Neutrophil (primary cell): ENCODE data around the gene ETFB.

Experiments
- H3K27ac ChIP-seq: fragments of 200-600 bp; sonication (generic); 2 replicates; pipeline ENCODE4 v1.5.1; 2016; ENCODE audit warnings: mild to moderate bottlenecking, moderate library complexity
- H3K27me3 ChIP-seq: fragments of 200-600 bp; sonication (generic); 2 replicates; pipeline ENCODE4 v1.6.0; 2016; ENCODE audit warnings: mild to moderate bottlenecking
- H3K36me3 ChIP-seq: fragments of 200-600 bp; sonication (generic); 2 replicates; pipeline ENCODE4 v1.5.1; 2017
- H3K4me1 ChIP-seq, 2 experiments: fragments of 200-600 bp in 1 of 2; sonication (generic) in 1 of 2; 1 replicate in 1 of 2; 2 replicates in 1 of 2; pipeline versions ENCODE4 v1.5.1 to v1.6.1; 2013 to 2016; ENCODE audit warnings: low read depth in 1 of 2, low read length in 1 of 2, mild to moderate bottlenecking in 1 of 2, moderate library complexity in 1 of 2; ENCODE audit not compliant: control insufficient read depth in 1 of 2, insufficient read depth in 1 of 2
- H3K4me3 ChIP-seq, 2 experiments: fragments of 200-600 bp in 1 of 2; sonication (generic) in 1 of 2; 1 replicate in 1 of 2; 2 replicates in 1 of 2; pipeline ENCODE4 v1.5.1; 2013 to 2016; ENCODE audit warnings: low read depth in 1 of 2, low read length in 1 of 2, mild to moderate bottlenecking in 1 of 2, moderate library complexity in 1 of 2
- H3K9me3 ChIP-seq: fragments of 200-600 bp; sonication (generic); 2 replicates; pipeline ENCODE4 v1.5.1; 2016
- TF ChIP-seq, protein P1 (sequence below): fragments of 200-600 bp; sonication (generic); IDR thresholded peaks from 2 replicates; pipeline ENCODE4 v1.5.1; 2016; ENCODE audit warnings: antibody characterized with exemption

Gene ETFB

DNA sequence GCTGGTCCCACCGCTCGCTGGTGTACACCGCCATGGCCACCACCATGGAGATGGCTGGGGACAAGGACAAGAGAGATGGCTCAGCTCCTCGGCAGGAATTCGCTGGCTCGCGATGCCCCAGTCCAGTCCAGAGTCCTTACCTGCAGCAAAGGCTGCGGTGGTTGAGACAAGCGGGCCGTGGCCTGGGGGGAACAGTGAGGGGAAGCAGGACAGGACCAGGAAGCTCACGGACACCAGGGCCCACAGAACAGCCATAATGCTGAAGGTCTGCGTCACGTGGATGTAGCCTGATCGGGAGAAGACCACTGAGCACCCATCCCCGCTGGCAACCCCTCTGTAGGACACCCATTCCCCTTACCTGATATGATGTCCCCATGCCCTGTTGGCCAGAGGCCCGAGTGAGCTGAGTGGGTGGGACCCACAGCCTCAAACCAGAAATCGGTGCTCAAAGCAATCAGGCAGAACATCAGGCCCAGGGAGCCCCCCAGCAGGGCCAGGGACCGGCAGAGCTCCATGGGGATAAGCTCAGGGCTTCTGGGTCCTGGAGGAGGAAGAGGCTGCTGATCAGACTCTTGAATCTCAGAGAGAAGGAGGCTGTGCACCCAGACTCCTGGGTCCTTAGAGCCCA lies 5.9 kb upstream of the ETFB start:
- Histone ChIP-seq H3K27ac (peak overlapping the region; percentile 85), H3K36me3 (no peaks in the 10 kb centered on the region), H3K4me1 (peaks cover 86 to 92% of the 10 kb centered on the region in 2 experiments), H3K9me3 (no peaks in the 10 kb centered on the region), H3K4me3 (peak overlapping the region; percentile 24 to 48), H3K27me3 (no peaks in the 10 kb centered on the region)
- TF ChIP-seq, protein P1, sequence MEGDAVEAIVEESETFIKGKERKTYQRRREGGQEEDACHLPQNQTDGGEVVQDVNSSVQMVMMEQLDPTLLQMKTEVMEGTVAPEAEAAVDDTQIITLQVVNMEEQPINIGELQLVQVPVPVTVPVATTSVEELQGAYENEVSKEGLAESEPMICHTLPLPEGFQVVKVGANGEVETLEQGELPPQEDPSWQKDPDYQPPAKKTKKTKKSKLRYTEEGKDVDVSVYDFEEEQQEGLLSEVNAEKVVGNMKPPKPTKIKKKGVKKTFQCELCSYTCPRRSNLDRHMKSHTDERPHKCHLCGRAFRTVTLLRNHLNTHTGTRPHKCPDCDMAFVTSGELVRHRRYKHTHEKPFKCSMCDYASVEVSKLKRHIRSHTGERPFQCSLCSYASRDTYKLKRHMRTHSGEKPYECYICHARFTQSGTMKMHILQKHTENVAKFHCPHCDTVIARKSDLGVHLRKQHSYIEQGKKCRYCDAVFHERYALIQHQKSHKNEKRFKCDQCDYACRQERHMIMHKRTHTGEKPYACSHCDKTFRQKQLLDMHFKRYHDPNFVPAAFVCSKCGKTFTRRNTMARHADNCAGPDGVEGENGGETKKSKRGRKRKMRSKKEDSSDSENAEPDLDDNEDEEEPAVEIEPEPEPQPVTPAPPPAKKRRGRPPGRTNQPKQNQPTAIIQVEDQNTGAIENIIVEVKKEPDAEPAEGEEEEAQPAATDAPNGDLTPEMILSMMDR: no peak

DNA sequence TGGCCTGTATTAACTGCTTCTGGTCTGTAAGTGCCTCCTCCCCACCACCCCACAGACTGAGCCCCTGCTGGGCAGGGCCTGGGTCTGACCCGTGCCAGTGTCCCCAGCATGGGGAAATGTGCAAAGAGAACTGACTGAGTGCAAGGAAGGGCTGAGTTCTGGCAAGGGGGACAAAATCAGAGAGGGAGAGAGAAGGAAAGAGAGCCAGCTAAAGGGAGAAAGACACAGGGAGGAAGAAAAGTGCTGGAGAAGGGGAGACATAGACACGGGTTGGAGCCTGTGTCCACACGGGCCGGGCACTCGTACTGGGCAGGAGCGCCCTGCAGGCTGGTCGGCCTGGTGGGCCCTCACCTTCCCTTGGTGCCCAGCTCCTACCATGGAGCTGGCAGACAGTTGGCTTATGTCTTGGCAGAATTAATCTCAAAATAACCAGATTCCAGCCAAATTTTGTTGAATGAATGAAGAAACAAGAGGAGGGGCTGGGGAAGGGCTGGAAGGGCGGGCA lies 5.0 kb upstream of the ETFB start:
- Histone ChIP-seq H3K36me3 (no peaks in the 10 kb centered on the region), H3K9me3 (no peaks in the 10 kb centered on the region), H3K4me3 (peak overlapping the region in 1 of 2 experiments; percentile 48), H3K27ac (peak overlapping the region; percentile 85), H3K27me3 (no peaks in the 10 kb centered on the region), H3K4me1 (peaks cover 88 to 93% of the 10 kb centered on the region in 2 experiments)
- TF ChIP-seq, protein P1: no peak

DNA sequence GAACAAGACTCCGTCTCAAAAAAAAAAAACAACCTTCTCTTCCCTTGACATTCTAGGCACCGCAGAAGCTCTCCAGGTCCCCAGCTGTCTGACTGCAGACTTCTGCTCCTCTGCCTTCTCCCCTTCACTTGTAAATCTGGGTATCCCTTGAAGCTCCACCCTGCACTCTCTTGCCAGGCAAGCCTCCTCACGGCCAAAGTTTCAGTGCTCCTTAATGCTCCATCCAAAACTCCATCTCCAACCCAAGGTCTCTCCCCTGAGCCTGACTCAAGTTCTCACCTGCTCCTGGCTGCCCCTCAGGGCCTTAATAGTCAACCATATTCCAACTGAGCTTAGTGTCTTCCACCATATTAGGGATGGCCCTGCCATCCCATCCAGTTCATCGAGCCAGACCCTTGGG lies 4.0 kb upstream of the ETFB start:
- Histone ChIP-seq H3K27ac (peak overlapping the region; percentile 85), H3K27me3 (no peaks in the 10 kb centered on the region), H3K36me3 (no peaks in the 10 kb centered on the region), H3K4me3 (no peak overlapping the region), H3K9me3 (no peaks in the 10 kb centered on the region), H3K4me1 (peaks cover 86 to 90% of the 10 kb centered on the region in 2 experiments)
- TF ChIP-seq, protein P1: no peak

DNA sequence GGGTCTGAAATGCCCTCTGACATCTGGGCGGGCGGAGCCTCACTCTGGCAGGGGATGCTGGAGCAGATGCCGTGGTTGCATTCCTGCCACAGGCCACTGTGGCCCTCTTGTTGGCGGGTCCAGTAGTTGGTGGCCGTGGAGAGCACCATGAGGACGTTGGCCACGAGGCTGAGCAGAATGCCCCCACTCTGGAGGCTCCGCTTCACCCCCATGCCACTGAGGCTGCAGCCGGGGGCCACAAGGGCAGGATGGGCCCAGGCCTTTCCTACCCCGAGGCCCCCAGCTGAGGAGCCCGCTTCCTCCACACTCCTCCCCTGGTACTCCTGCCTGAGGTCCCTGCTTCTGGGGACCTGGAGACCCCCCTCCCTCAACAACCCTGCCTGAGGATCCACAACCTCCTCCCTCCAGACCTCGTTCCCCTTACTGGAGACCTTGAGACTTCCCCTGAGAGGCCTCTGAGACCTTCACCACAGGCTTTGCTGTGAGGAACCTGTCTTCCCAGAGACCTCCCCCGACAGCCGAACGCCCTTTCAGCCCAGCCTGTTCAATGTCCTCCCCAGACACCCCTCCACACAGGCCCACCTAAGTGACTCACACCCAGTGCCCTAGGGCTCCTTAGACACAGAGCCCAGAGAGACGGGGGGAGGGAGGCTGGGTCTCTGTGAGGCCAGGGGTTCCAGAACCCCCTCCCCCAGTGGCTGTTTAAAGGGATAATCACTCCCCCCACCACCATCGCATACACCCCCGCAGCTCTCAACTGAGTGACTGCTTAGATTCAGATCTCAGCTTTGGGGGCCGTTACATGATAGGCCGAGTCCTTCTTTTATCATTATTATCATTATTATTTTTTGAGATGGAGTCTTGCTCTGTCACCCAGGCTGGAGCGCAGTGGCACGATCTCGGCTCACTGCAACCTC lies 2.4 kb upstream of the ETFB start, which contains the start of gene CLDND2:
Gene CLDND2 (minus strand): TSS at position 638 of the 917 bp plus-strand sequence. CDS start 426 bp downstream, at position 212.
- Histone ChIP-seq H3K9me3 (no peaks in the 10 kb centered on the region), H3K4me1 (peaks cover 73 to 82% of the 10 kb centered on the region in 2 experiments), H3K27me3 (no peaks in the 10 kb centered on the region), H3K27ac (peak within 1 kb of the TSS; percentile 86), H3K4me3 (peak within 1 kb of the TSS; percentile 90 to 96), H3K36me3 (no peaks in the 10 kb centered on the region)
- TF ChIP-seq, protein P1: no peak

DNA sequence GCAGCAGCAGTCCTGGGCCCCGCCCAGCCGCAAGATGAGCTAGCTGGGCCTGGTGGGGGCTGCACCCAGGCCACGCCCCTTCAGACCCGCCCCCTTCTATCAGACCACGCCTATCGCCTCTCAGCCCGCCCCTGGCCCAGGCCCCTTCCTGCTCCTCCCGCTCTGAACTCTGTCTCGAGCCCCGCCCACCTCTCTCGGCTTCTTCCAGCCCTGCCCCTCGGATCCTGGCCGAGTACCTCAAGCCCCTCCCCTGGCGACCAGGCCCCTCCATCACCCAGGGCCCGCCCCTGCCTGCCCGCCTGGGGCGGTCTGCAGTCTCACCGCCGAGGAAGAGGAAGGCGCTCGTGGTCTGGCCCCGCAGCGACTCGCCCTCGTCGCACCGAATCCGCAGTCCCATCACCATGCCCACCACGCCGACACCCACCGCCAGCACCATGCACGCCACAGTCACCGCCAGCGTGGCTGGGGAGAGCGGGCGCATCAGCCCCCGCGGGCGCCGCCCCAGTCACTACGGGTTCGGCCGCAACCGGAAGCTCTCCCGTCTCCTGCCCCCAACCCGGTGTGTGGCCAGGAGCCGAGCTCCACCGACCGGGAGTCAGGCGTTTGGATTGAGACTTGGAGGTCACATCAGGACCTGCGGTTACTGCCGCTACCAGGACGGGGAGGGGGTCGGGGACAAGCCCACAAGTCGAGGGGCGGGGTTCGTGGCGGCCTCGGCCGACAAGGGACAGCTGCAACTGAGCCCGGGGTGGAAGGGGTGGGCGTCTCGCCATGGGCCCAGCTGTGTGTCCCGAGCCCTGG lies 1.6 kb upstream of the ETFB start:
- peak overlapping the region; percentile 86 for H3K27ac ChIP-seq
- peak overlapping the region; percentile 90 to 96 for H3K4me3 ChIP-seq
- no peaks in the 10 kb centered on the region for H3K27me3 ChIP-seq
- H3K4me1 ChIP-seq: peaks cover 64 to 73% of the 10 kb centered on the region in 2 experiments
- H3K36me3 ChIP-seq: no peaks in the 10 kb centered on the region
- no peaks in the 10 kb centered on the region for H3K9me3 ChIP-seq
- TF ChIP-seq, protein P1: peak; percentile 61
